Measurements from ENCODE around the gene TECR.

GRCh38 chr19:14516048-14516534 is 13.3 kb upstream of the TECR start:
- no peak for TF ChIP-seq POLR2A (IDR thresholded peaks at IDR 0.05; ENCODE audit: low read depth, low read length)
- no peak for TF ChIP-seq POLR2AphosphoS5 (IDR thresholded peaks at IDR 0.05; ENCODE audit: low read depth, low read length)
- TF ChIP-seq TAF1 (IDR thresholded peaks at IDR 0.05; ENCODE audit: low read depth, low read length) = no peak
